GM18508 (cell line): ENCODE data around the gene TLX3.
"Not testable (repeated sequence)": the region's sequence is repeated elsewhere in the genome, so short reads cannot be mapped to it uniquely, and the experiment has no call there.

ENCODE experiments used
- ATAC-seq: cut with Tn5 transposase; IDR thresholded peaks from one replicate; pipeline ENCODE4 v1.9.1; 2021; ENCODE audit warnings: moderate number of reproducible peaks; ENCODE audit not compliant: insufficient read depth, unreplicated experiment

The TLX3 gene

GRCh38 chr5:171308453-171309275 lies at the start of gene TLX3:
Gene TLX3, plus strand, starts transcription at chr5:171309248. Its CDS starts 118 bp downstream, at chr5:171309366.
- ATAC-seq: no peak

GRCh38 chr5:171261361-171261760 lies 47.7 kb upstream of the TLX3 start:
- ATAC-seq: no peak

DNA sequence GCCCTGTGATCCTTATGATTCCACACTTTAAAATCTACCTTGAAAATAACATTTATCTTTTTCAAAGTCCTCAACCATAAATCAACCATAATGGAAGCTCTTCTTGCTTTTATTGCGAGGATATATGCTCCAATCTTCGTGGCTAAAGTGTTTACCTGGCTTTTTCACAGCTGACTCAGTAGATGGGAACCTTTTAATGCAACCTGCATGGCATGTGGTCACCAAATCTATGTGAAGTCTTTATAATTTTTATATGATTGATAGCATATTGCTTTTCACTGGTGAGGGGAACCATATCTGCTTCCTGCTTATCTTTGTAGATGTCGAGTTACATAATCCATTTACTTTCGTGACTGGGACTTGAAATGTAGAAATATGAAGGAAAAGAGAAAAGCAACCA lies 47.1 kb upstream of the TLX3 start:
- no peak for ATAC-seq

- no peak for ATAC-seq
Observed at GRCh38 chr5:171263181-171263580, 45.9 kb upstream of the TLX3 start.

GRCh38 chr5:171264843-171265242 lies 44.2 kb upstream of the TLX3 start:
- no peak for ATAC-seq

DNA sequence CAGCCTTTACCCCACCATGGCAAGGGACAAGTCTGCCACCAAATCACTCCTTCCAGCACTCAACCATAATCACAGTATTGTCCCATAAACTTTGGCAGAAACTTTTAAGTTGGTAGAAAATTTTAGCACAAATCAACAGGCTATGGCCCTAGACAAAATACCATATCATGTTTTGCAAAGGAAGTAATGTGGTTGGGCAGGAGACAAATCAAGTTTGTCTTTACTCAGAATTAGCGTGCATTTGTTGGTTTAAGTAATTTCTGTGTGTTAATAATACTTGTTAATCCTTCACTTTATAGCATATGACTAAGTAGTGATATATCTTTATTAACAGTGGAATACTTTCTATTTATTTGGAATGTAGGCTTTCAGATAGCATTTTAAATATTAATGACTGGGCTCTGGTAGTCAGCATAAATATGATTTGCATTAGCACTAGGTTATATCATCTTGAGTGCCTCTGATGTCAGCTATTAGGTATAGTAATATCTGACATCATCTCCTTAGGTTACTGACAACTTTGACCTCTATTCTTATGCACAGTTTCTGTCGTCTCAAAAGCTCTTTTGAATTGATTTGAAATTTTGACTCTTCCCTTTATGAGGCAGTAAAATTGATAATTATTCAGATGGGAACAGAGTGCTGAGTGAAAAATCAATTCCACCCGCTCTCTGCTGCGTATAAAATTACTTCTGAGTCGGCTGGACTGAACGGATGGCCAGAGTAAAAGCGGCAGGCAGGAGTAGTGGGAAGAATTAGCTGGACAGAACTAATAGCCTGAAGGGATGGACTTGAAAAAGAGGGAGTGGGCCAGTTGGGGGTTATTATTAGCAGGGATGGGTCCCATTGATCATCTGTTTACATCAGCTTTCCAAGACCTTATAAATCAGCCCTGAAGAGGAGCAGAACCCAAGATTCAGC lies 40.1 kb upstream of the TLX3 start:
- ATAC-seq: no peak

GRCh38 chr5:171269717-171270116 lies 39.3 kb upstream of the TLX3 start:
- ATAC-seq: no peak

DNA sequence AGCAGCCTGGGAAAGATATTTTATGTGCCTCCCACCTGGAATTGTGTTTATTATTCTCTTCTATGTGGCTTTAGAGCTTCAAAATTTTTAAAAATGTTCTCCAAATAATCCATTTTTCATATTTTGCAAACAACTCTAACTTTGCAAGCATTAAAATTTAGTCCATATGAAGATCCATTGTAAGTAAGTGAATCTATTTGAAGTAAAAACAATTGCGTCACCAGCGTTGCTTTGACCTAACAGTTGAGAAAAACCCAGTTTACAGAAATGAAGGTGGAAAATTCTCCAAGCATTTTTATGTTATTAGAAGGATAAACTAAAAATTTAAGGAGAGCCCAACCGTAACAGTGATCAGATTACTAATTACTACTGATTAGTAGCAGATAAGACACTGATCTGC lies 38.9 kb upstream of the TLX3 start:
- ATAC-seq: no peak

DNA sequence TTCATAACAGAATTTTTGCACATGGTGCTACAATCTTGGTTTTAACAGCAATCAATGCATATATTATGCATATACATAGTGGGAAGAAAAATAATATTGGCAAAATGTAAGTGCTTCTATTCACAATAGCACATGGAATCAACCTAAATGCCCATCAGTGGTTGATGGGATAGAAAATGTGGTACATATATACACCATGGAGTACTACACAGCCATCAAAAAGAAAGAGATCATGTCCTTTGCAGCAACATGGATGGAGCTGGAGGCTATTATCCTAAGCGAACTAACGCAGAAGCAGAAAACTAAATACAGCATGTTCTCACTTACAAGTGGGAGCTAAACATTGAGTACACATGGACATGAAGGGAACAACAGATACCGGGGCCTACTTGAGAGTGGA lies 37.2 kb upstream of the TLX3 start:
- no peak for ATAC-seq

DNA sequence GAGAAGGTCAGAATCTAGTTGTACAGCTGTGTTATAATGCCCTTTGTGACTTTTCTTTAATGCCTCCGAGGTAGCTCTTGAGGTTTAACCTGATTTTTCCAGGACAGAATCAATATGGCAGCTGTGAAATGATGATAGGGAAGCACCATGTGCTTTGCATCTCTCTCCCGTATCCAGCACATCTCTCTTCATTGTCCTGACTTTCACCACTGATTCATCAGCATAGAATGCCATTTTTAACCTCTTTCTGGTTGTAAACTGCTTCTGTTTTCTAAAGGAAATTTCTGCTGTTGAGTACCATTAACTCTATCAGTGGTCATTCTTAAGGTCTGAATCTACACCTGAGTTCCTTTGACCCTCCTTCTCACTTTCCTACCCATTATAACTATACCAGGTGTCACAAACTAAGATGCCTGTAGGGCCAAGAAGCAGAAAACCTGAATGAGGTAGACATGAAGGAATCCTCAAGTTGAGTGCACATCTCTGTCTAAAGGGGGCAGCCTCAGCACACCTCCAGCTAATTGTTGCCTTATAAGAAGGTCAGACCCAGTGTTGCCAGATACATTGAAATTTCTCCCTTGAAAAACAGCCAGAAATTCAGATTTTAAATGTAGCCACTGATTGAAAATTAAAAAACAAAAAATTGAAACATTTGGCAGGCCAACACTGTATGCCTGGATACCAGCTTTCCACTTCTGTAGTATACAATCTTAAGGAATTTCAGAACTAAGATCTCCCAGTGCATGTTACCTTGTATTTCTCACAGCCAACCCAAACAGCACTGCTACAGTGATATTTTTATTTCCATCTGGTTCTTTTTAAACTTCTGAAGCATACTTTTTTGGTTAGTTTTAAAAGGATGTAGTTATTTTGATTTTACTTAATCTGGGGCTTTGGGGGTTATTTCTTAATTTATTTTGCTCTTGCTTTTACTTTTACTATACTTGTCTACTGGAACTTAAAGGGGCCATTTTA lies 35.8 kb upstream of the TLX3 start:
- no peak for ATAC-seq

DNA sequence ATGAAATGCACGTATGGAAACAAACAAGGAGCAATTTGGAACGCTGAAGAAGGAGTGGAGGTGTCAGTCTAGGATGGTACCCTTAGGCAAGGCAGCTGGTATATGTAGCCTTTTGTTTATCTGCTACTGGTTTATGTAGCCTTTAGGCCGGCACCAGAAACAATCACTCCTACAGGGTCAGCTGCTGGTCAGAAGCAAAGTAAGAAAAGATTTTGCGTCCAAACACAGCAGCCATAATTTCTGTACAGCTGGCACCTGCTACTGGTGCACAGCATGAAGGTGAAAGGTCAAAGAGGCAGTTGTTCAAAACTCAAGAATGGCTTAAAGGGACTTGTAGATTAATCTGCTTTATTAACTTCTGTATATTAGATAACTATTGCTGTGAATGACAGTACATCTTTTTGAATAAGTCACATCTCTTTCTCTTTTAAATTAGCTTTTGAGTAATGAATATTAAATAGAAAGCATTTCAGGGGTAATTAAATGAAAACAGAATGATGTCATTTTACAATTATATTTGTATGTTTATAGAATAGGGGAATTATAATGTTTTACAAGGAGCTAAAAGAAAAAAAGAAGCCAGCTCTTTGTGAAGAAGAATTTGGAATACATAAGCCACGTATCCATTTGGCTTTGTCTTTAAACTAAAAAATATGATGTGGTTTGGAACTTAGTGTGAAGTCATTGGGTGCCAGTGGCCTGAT lies 33.1 kb upstream of the TLX3 start:
- no peak for ATAC-seq

GRCh38 chr5:171283753-171284152 lies 25.3 kb upstream of the TLX3 start:
- ATAC-seq: no peak

GRCh38 chr5:171285465-171285864 lies 23.6 kb upstream of the TLX3 start:
- ATAC-seq: no peak

DNA sequence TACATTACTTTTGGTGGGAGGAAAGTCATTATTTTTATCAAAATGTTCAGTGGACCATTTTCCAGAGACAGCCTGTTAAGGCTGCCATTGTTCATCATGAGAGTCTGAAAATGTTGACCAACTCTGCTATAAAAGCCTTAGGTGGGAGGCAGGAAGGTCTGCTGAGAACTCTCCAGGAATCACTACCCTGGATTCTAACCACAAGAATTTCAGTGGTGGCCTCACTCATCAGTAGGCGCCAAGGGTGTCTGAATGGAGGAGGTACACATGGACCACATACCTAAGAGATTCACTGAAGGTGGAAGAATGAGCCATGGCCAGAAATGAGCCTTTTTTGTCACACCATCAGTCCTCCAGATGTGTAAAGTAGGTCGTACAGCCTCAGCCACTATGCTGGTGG lies 21.0 kb upstream of the TLX3 start:
- ATAC-seq: no peak

DNA sequence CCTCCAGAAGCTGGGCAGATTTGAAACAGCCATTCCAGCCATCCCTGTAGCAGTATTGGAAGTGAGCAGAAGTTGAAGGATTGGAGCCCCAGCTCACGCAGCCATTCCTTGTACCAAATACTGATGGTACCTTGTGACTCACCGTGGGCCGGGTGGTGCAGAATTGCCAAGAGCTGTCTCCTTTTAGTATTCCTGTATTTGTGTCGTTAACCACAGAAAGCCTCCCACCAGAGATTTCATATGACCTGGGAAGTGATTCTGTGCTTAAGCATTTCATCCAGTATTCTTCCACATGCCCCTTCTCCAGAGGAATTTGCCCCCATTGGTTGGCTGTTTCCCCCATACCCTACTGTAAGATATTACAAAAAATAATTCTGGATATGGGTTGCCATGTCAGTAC lies 17.7 kb upstream of the TLX3 start:
- no peak for ATAC-seq

DNA sequence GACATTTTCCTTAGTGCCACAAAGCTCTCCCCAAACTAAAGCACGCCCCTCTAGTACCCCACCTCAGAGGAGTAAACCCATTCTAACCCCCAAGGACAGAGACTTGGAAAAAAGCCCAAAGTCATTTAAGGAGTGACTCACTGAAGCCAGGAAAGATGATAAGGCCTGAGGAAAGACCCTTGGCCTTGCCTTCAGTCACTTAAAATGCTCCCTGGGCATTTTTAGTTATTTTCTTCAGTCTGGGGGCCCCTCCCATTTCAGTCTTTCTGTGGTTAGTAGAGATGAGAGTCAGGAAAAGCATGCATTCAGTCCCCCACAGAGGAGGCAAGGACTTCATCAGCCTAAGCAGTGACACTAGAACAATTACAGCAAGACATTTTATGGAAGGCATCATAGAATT lies 13.7 kb upstream of the TLX3 start:
- ATAC-seq: no peak

GRCh38 chr5:171295801-171296200 lies 13.2 kb upstream of the TLX3 start:
- no peak for ATAC-seq

DNA sequence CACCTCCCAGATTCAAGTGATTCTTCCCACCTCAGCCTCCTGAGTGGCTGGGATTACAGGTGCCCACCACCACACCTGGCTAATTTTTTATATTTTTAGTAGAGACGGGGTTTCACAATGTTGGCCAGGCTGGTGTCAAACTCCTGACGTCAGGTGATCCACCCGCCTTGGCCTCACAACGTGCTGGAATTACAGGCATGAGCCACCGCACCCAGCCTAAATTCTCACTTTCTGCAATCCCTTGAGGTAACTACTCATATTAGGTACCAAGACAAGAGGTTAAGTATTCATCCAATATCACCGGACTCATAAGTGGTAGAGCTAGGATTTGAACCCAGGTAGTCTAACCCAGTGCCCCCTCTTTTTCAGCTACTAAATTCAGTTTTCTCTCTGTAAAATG lies 11.1 kb upstream of the TLX3 start:
- not testable (repeated sequence) for ATAC-seq

DNA sequence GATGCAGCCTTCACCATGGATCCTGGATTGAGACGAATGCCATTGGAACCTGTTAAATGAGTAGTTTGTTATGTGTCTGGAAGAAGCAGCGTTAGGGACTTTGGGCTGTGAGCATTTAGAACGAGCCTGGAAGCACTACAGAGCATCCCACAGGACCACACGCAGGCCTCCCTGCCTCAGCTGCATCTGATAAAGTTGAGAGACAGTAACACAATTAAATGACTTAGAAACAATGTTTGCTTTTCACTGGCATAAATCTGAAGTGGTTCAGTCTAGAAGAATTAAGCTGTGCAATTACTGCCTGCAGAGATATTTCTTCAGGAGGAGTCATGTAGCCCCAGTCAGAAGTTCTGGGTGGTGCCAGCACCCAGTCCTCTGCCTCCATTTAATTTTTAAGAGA lies 9.8 kb upstream of the TLX3 start:
- no peak for ATAC-seq

DNA sequence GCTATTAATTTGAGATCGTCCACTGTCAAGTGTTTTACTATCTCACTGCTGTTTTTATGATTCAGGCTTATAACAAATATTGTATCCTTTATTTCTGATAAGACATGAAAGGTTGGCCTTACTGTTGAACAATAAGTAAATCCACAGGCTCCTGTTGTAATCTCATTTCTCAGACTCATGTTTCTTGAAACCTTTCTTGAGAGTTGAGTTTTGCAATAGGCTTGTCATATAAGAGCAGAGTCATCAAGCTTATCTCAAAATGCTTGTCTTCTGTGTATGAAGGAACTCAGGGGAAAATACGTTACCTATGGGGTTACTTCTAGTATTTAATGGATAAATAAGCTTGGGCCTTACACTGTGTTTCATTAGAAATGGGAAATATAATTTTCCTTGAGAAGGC lies 9.2 kb upstream of the TLX3 start:
- ATAC-seq: no peak
